Vagina (tissue), 2 donors: ENCODE results near the gene PPIB.

Experiments
- POLR2A ChIP-seq, 2 donors: fragments of 450-650 bp; IDR thresholded peaks; one replicate each; pipeline ENCODE4 v1.6.1; 2017; ENCODE audit warnings: antibody characterized with exemption in 2 of 2, mild to moderate bottlenecking in 2 of 2, moderate library complexity in 2 of 2
- TF ChIP-seq, protein P1 (sequence below), 3 experiments: fragments of 450-650 bp in 2 of 3; fragments of 200-600 bp in 1 of 3; sonication (generic) in 1 of 3; IDR thresholded peaks; one replicate each; pipeline ENCODE4 v1.5.1; 2017 to 2019; ENCODE audit warnings: antibody characterized with exemption in 3 of 3, mild to moderate bottlenecking in 2 of 3, moderate library complexity in 2 of 3

- TF ChIP-seq, protein P1, sequence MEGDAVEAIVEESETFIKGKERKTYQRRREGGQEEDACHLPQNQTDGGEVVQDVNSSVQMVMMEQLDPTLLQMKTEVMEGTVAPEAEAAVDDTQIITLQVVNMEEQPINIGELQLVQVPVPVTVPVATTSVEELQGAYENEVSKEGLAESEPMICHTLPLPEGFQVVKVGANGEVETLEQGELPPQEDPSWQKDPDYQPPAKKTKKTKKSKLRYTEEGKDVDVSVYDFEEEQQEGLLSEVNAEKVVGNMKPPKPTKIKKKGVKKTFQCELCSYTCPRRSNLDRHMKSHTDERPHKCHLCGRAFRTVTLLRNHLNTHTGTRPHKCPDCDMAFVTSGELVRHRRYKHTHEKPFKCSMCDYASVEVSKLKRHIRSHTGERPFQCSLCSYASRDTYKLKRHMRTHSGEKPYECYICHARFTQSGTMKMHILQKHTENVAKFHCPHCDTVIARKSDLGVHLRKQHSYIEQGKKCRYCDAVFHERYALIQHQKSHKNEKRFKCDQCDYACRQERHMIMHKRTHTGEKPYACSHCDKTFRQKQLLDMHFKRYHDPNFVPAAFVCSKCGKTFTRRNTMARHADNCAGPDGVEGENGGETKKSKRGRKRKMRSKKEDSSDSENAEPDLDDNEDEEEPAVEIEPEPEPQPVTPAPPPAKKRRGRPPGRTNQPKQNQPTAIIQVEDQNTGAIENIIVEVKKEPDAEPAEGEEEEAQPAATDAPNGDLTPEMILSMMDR (IDR thresholded peaks at IDR 0.05): no peak
- no peak for TF ChIP-seq POLR2A (IDR thresholded peaks at IDR 0.05)
Observed at GRCh38 chr15:64191971-64192830, 29.4 kb upstream of the PPIB start.
